IPS DF 19.7 (cell line): Measurements from ENCODE around the gene FAM24A.
"Not testable (repeated sequence)": the region's sequence is repeated elsewhere in the genome, so short reads cannot be mapped to it uniquely, and the experiment has no call there.

ENCODE experiments used
- DNase-seq: peaks from one replicate; pipeline ENCODE4 v3.0.0-alpha.2; 2013; ENCODE audit warnings: low read depth, low spot score

FAM24A gene, protein sequence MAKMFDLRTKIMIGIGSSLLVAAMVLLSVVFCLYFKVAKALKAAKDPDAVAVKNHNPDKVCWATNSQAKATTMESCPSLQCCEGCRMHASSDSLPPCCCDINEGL

DNA sequence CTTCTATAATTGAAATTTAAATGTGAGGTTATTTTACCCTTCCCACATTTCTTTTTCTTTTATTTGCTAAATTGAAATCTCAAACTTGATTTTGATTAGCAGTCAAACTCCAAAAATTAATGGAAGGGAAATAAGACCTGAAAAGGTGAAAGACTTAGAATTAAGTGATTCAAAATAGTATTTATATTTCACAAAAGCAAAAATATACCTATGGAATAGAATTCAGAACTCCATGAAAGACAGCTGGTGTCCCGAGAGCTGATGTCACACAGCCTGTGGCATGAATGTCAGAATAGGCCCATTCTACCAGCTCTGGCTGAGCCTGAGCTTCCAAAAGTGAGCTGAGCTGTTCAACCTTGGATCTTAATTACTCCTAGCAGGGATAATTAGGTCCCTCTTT is at the start of gene FAM24A:
TSS of gene FAM24A (plus strand) at position 301 of the 400 bp plus-strand sequence. CDS start 1,025 bp downstream, outside the sequence.
- no peak for DNase-seq

DNA sequence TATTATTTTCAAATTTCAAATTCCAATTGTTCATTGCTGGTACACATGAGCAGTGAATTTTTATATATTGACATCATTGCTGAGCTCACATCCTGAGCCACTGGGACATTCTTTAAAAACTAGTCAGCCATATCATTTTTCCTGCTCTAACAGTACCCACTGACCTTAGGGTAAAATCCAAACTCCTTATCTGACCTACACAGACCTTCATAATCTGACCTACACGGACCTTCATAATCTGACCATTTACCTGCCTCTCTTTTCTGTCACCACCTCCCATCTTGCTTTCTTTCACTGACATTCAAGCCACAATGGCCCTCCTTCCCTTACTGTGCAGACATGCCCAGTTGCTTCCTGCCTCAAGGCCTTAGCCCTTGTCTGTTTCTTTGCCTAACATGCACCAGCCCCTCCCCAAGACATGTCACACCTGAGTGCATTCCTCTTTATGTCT is 48.7 kb upstream of the FAM24A start:
- no peak for DNase-seq

DNA sequence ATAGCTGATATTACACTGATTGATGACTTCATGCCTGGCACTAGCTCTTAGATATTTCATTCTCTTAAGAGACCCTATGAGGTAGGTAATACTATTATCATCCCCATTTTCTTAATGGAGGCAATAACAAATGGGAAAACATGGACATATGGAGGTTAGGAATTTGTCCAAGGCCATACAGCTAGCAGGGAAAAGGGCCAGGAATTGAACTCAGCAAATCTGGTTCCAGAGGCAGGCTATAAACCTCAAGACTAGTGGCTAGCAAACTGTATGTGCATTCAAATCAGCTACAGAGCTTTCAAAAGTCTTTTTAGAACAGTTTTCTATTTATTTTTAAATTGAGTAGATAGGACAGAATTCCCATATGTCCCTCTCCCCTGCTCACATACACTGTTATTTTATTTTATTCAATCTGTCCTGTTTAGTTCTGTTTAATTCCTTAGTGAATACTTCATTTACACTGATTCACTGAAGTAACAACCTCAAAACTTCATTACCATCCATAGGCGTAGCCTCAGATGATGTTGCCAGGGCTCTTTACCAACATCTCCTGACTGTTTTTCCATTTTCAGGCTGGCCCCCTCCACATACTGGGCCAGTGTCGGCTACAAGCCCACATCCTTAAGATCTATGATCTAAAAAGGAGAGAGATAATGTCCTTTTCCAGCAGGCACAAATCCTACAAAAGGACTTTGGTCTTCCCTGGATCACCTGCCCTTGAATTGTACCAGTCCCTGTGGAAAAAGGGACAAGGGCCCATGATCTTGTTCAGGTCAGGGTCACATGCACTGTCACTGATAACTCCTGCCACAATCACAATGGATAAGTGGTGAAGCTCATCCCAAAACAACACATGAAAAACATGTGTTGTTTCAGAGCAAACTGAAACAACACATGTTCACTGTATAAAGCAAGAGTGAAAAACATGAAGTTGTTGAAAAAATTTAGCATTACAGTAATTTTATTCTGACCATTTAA is 46.9 kb upstream of the FAM24A start:
- no peak for DNase-seq

DNA sequence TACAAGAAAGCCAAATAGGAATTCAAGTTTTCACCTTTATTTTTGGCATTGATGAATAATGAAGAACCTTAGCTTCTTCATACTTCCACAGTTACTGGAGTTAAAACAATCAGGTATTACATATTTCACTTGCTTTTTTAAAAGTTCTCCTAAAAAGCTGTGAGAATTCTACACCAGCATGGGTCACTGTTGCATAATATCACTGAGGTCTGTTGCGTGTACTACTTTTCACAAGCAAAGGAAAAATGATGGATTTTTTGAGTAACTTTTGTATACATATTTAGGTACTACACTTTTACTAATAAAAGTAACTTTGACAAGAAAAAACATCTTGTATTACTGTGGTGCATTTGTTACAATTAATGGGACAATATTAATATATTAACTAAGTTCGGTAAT is 46.2 kb upstream of the FAM24A start:
- DNase-seq, result no peak

DNA sequence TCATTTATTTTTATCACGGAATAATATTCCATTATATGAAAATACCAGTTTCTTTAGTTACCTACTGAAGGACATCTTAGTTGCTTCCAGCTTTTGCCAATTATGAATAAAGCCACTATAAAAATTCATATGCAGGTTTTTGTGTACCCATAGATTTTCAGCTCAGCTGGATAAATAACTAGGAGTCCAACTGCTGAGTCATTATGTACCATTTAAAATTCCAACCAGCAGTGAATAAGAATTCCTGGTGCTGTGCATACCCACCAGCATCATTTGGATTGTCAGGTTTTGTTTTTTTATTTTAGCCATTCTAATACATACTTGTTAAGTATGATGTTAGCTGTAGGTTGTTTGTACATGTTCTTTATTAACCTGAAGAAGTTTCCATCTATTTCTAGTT is 45.5 kb upstream of the FAM24A start:
- DNase-seq, result no peak

DNA sequence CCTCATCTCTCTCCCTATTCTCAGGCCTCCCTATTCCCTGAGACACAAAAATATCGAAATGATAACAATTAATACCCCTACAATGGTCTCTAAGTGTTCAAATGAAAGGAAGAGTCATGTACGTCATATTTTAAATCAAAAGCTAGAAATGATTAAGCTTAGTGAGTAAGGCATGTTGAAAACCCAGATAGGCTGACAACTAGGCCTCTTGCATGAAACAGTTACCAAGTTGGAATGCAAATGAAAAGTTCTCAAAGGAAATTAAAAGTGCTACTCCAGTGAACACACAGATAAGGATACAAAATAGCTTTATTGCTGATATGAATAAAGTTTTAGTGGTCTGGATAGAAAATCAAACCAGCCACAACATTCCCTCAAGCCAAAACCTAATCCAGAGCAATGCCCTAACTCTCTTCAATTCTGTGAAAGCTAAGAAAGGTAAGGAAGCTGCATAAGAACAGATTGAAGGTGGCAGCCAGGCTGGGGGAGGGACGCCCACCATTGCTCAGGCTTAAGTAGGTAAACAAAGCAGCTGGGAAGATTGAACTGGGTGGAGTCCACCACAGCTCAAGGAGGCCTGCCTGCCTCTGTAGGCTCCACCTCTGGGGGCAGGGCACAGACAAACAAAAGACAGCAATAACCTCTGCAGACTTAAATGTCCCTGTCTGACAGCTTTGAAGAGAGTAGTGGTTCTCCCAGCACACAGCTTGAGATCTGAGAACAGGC is 43.5 kb upstream of the FAM24A start:
- DNase-seq, result not testable (repeated sequence)

DNA sequence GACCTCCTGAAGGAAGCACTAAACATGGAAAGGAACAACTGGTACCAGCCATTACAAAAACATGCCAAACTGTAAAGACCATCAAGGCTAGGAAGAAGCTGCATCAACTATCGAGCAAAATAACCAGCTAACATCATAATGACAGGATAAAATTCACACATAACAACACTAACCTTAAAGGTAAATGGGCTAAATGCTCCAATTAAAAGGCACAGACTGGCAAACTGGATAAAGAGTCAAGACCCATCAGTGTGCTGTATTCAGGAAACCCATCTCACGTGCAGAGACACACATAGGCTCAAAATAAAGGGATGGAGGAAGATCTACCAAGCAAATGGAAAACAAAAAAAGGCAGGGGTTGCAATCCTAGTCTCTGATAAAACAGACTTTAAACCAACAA is 41.6 kb upstream of the FAM24A start:
- DNase-seq, result not testable (repeated sequence)

DNA sequence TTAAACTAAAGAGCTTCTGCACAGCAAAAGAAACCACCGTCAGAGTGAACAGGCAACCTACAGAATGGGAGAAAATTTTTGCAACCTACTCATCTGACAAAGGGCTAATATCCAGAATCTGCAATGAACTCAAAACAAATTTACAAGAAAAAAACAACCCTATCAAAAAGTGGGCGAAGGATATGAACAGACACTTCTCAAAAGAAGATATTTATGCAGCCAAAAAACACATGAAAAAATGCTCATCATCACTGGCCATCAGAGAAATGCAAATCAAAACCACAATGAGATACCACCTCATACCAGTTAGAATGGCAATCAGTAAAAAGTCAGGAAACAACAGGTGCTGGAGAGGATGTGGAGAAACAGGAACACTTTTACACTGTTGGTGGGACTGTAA is 38.5 kb upstream of the FAM24A start:
- not testable (repeated sequence) for DNase-seq

DNA sequence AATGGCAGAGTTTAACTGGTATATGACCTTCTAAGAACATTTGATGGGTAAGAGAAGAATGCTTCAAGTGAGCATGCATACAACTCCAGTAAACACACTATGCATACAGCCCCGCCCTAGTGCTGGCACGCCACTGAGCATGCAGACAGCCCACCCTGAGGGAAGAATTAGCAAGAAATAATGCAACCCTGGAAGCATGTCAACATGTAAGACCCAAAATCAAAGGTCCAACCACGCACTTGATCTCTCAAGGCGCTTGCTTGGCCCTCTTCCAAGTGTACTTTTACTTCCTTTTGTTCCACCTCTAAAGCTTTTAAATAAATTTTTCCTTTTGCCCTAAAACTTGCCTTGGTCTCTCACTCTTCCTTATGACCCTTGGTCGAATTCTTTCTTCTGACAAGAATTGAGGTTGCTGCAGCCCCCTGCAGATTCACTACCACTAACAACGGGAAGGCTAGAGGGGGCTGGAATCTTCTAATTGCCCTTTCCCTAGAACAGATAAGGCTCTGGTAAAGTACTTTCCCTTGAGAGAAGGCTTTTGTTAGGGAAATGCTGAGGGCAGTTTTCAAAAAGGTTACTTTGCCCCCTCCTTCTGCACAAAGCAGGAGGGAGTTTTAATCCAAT is 34.5 kb upstream of the FAM24A start:
- peak; percentile 67 for DNase-seq

DNA sequence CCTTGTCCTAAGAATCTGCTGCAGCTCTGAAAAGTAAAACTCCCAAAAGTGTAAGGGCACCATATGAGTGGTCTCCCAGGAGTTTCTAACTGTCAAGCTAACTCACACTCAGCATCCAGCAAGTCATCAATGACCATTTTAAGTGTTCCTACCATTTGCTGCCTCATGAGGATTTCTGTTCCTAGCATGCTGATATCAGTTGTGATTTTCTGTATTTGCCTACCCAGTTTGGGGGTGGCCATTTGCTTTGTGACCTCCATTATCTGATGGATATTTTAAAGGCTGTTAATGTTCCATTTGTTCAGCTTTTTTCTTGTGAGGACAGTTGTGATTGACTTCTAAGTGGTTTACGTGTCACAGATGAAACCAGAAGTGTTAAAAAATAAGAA is 33.9 kb upstream of the FAM24A start:
- no peak for DNase-seq

DNA sequence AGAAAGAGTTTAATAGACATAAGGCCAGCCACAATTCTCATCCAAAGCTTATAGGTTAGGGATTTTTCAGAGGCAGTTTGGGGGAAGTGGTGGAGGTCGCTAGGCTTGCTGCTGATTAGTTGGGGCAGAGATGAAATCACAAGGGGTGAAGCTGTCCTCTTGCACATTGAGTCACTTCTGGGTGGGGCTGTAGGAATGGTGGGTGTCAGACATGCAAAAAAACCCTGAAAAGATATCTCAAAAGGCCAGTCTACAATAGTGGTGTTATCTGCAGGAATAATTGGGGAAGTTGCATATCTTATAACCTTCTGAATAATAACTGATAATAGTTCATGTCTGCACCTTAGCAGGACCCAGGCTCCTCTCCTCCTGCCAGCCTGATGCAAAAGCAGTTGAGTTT is 33.1 kb upstream of the FAM24A start:
- DNase-seq, result no peak

DNA sequence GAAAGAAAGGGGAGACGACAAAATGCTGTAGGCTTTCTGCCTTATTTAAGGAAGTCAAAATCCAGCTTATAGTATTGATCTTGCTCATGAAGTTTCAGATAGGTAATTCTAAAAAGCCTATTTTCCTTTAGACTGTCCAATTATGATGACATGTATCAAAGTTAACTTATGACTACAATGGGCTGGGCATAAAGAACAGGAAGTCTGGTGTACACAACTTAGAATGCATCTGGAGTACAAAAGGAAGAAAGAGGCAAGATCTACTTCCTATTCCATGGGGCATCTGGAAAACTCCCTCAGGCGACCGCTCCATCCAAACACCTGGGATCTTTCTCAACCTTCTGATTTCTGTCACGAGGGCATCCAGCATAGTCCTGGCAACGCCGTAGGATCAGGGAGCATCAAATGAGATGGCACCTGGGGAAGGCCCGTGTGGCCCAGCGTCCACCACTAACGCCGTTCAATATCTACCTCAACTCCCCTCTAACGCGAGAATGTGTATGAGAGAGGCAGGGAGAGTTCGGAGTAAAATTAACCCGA is 31.5 kb upstream of the FAM24A start:
- DNase-seq, result no peak

DNA sequence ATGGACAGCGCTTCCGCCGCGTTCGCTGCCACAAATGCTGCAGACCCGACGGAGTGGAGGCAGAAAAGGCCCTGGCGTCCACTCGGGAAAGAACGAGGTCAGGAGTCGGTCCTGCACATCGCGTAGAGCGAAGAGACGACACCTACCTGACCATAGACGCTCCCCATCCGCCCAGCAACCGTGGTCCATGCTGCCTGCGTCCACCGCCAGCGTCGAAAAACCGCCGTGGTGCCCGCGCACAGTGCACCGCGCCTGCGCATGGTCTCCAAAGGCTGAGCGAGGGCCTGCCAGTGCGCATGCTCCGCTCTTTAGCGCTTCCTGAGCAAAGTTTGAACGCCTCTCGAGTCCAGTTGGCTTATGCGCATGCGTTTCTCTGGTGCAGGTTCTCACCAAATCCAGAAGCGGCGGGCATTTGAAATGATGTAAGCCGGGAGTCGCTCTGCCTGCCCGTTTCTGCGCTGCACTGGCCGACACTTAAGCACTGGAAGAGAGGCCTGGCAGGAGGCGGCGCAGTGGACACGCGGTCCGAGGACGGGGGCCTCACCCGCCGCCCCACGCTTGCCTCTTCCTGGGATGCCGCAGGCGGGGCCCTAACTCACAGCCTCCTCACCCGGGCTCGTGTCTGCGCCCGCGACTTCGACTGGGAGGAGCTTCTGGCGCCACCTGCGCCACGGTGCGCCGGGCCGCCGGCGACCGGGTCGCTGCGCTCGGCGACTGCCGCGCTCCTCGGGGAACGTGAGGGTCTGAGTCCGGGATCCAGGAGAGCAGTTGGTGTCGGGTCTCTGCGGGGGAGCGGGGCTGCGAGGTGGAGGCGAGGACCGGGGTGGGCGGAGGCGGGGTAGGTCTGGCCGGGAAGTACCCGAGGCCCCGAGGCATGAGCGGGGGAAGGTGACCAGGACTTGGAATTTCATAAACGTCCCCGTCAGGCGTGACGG is 30.8 kb upstream of the FAM24A start, which contains the start of gene FAM24B:
TSS of gene FAM24B (minus strand) at position 243 of the 935 bp plus-strand sequence. CDS start 29,066 bp downstream, outside the sequence.
- no peak for DNase-seq

DNA sequence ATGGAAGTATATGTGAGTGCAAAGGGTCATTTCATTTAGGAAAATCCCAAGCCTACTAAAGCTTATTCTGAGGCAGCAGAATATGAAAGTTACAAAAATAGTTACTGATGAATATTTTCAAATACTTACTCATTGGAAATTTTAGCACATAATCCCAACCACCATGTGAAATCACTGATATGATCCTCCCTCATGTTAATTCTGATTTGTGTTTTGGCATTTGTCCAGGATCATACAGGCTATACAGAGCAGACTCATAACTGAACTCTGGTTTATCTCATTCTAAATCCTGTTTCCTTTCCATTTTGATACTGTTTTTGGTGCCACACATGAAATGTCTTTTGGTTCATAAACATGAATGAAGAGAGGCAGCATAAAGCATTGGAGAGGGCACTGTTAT is 27.6 kb upstream of the FAM24A start:
- DNase-seq, result no peak

DNA sequence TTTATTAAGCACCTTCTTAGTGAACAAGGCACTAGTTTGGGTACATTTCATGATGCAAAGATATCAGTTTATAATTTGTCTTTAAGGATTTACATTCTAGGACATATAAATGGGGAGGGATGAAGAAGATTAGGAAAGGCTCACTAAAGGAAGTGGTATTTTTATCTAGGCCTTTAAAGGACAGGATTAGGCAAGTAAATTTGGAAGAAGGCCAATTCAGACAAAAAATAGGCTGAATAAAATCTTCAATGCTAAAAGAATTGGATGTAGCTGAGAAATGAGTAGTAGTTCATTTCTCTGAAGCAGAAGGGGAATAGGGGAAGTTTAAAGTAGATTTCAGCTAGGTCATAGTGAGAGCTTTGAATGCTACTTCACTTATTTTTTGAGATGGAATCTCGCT is 26.2 kb upstream of the FAM24A start:
- no peak for DNase-seq

DNA sequence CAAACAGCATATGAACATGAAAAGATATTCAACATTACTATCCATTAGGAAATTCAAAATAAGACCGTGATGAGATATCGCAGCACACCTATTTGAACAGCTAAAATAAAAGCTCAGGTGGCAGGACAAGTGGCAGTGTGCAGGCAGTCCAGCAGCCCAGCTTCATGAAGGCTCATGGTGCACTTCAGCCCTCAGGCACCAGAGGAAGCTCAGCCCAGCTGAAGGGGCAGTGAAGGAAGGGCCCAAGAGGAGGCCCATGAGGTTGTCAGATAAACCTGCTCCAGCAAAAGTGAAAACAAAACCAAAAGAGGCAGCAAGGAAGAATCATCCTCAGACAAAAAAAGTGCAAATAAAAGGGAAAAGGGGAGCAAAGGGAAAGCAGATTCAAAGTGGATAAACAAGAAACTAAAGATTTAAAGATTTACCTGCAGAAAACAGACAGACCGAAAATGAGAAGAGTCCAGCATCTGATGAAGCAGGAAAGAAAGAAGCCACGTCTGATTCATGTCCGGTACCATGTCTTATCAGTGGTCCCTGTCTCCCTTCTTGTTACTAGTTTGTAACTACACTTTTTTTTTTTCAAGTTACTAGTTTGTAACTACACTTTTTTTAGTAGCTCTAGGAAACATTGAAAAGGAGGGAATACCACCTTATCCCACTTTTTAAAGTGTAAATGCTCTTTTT is 16.0 kb upstream of the FAM24A start:
- no peak for DNase-seq

DNA sequence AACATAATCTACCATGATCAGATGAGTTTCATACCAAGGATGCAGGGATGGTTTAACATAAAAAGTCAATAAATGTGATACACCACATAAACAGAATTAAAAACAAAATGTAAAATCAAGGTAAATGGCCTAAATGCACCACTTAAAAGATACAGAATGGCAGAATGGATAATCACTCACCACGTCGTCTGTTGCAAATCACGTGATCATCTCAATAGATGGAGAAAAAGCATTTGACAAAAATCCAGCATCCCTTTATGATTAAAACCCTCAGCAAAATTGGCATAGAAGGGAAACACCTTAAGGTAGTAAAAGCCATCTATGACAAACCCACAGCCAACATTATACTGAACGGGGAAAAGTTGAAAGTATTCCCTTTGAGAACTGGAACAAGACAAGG is 6.5 kb upstream of the FAM24A start:
- DNase-seq, result not testable (repeated sequence)

DNA sequence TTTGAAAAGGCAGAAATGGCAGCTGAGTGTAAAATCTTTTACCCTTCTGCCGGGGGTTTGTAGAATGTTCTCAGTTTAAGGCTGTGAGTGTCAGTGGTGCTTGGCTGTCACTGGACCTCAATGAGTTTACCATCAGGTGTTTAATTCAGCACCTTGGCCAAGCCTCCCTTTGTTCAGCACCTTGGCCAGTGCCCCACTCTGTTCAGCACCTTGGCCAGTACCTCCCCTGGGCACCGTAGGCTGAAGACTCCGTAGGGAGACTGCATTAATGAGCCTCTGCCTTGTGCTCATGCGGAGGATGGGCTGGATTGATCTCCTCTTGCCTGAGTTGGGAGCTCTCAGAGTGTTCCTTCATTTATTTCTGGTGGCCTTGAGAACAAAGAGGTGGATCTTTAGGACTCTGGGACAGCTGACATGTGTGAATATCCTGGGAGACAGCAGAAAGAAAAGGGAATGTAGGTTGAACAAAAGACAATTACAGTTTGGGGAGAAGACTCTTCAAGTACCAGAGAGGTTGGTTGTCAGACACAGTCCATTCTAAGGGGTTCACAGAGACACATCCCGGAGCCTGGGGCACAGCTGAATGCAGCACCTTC is 1.6 kb downstream of the FAM24A start:
- DNase-seq, result peak; percentile 15

DNA sequence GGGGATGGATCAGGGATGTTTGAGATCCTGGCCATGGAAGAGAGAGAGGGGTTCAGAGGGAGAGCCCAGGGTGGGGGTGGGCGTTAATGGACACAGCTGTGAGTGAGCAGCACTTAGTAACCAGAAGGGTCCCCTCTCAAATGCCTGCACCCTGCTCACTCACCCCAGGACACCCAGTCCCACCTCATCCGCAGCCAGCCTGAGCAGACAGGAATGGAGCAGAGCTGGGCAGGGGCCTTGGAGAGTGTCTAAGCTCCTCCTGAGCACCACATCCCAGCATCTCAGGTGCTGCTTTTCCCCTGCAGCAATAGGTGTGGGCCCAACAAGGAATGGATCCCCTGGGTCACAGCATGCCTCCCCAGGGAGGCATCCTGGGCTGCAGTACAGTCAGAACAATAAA is 5.3 kb downstream of the FAM24A start:
- DNase-seq, result no peak
